Mammary epithelial cell (primary cell): ENCODE measurements around the gene SUSD6.

Source experiments
- CTCF ChIP-seq, 2 donors: IDR thresholded peaks in 1 of 2; conservative IDR thresholded peaks in 1 of 2; 2 replicates each; pipeline ENCODE4 v1.5.1; 2011 to 2012; ENCODE audit warnings: inconsistent platforms in 2 of 2, low read length in 2 of 2, mild to moderate bottlenecking in 2 of 2, control low read depth in 1 of 2, low read depth in 1 of 2; ENCODE audit not compliant: insufficient read depth in 1 of 2; ENCODE audit errors: extremely low read depth in 1 of 2
- EZH2 ChIP-seq: IDR thresholded peaks from 2 replicates; pipeline ENCODE4 v1.6.1; 2012; ENCODE audit warnings: low read length, inconsistent platforms, borderline replicate concordance

GRCh38 chr14:69688299-69688649 lies 76.9 kb downstream of the SUSD6 start:
- TF ChIP-seq CTCF (conservative IDR thresholded peaks at IDR 0.05 in 1 of 2, IDR thresholded peaks at IDR 0.05 in 1 of 2; ENCODE audit: extremely low read depth in 1 of 2, insufficient read depth in 1 of 2, low read depth in 1 of 2, low read length in 2 of 2) (no peak), EZH2 (no peak)
